ENCODE results near the gene COBLL1. TPM values are rescaled to one million over a fixed set of nuclear protein-coding genes. Genes with fewer than 3 reads are reported as not detected.
"Not testable (repeated sequence)": the region's sequence is repeated elsewhere in the genome, so short reads cannot be mapped to it uniquely, and the experiment has no call there.

Gene COBLL1
- total RNA-seq, 2 experiments from 2014 or later = not detected

- POLR2A ChIA-PET = no interaction called here
- Mint-ChIP-seq H3K4me1 (ENCODE audit: low read depth) (no peaks in the 10 kb centered on the region), H3K4me3 (no peak overlapping the region), H3K27ac (no peak overlapping the region), H3K36me3 (no peaks in the 10 kb centered on the region), H3K27me3 (no peaks in the 10 kb centered on the region), H3K9me3 (no peaks in the 10 kb centered on the region)
- DNase-seq = no peak
- CTCF ChIA-PET = no interaction called here
- intact Hi-C loops (cut with micrococcal nuclease) = no loop called here
These were observed 120.2 kb downstream of the COBLL1 start for GRCh38 chr2:164721430-164721829.

- intact Hi-C loops (cut with micrococcal nuclease) = loop anchor here (5.0 kb wide), 1 partner anchor 1373 kb away; no protein-coding TSS in a partner anchor
- POLR2A ChIA-PET = no interaction called here
- Mint-ChIP-seq H3K9me3 (no peaks in the 10 kb centered on the region), H3K27me3 (no peaks in the 10 kb centered on the region), H3K4me1 (ENCODE audit: low read depth) (no peaks in the 10 kb centered on the region), H3K36me3 (no peaks in the 10 kb centered on the region), H3K27ac (no peak overlapping the region), H3K4me3 (no peak overlapping the region)
- no peak for DNase-seq
- CTCF ChIA-PET = no interaction called here
These were observed 121.4 kb downstream of the COBLL1 start for GRCh38 chr2:164719996-164720941.

- H3K36me3 Mint-ChIP-seq = no peaks in the 10 kb centered on the region
- ChIA-PET POLR2A (no interaction called here), CTCF (interaction anchor here (0.8 to 1.6 kb wide), 5 partner anchors 13 to 1548 kb away, joined by 3 to 6 read pairs (median 4); no protein-coding TSS in a partner anchor)
- no peaks in the 10 kb centered on the region for H3K4me1 Mint-ChIP-seq (ENCODE audit: low read depth)
- no peaks in the 10 kb centered on the region for H3K27me3 Mint-ChIP-seq
- intact Hi-C loops (cut with micrococcal nuclease) = loop anchor here (5.0 kb wide), 1 partner anchor 1370 kb away; no protein-coding TSS in a partner anchor
- no peaks in the 10 kb centered on the region for H3K9me3 Mint-ChIP-seq
- DNase-seq = no peak
- H3K4me3 Mint-ChIP-seq = no peak overlapping the region
- H3K27ac Mint-ChIP-seq = no peak overlapping the region
These were observed 124.4 kb downstream of the COBLL1 start for GRCh38 chr2:164717000-164717803.

- no peak for DNase-seq
- no peaks in the 10 kb centered on the region for H3K9me3 Mint-ChIP-seq
- H3K4me1 Mint-ChIP-seq (ENCODE audit: low read depth) = no peaks in the 10 kb centered on the region
- H3K36me3 Mint-ChIP-seq = no peaks in the 10 kb centered on the region
- ChIA-PET CTCF (interaction anchor here (0.6 kb wide), 1 partner anchor 985 kb away, joined by 3 read pairs; no protein-coding TSS in a partner anchor), POLR2A (no interaction called here)
- intact Hi-C loops (cut with micrococcal nuclease) = no loop called here
- H3K27ac Mint-ChIP-seq = no peak overlapping the region
- no peak overlapping the region for H3K4me3 Mint-ChIP-seq
- H3K27me3 Mint-ChIP-seq = no peaks in the 10 kb centered on the region
These were observed 127.2 kb downstream of the COBLL1 start for GRCh38 chr2:164714471-164714870.

GRCh38 chr2:164711766-164712138 lies 129.9 kb downstream of the COBLL1 start:
- ChIA-PET CTCF (no interaction called here), POLR2A (no interaction called here)
- no peaks in the 10 kb centered on the region for H3K9me3 Mint-ChIP-seq
- no peak overlapping the region for H3K27ac Mint-ChIP-seq
- no peak overlapping the region for H3K4me3 Mint-ChIP-seq
- intact Hi-C loops (cut with micrococcal nuclease) = no loop called here
- no peaks in the 10 kb centered on the region for H3K4me1 Mint-ChIP-seq (ENCODE audit: low read depth)
- no peaks in the 10 kb centered on the region for H3K36me3 Mint-ChIP-seq
- DNase-seq = no peak
- no peaks in the 10 kb centered on the region for H3K27me3 Mint-ChIP-seq

- H3K9me3 Mint-ChIP-seq = no peaks in the 10 kb centered on the region
These were observed 130.5 kb downstream of the COBLL1 start for GRCh38 chr2:164710837-164711765.

GRCh38 chr2:164710252-164710836 lies 131.3 kb downstream of the COBLL1 start:
- H3K9me3 Mint-ChIP-seq; DNase-seq; H3K36me3 Mint-ChIP-seq; CTCF ChIA-PET; H3K4me3 Mint-ChIP-seq; H3K27me3 Mint-ChIP-seq; POLR2A ChIA-PET; intact Hi-C loops (cut with micrococcal nuclease); H3K27ac Mint-ChIP-seq; H3K4me1 Mint-ChIP-seq (ENCODE audit: low read depth): not testable (repeated sequence)

More at GRCh38 chr2:164710837-164711765, 130.5 kb downstream of the COBLL1 start:
- no peaks in the 10 kb centered on the region for H3K27me3 Mint-ChIP-seq
- POLR2A ChIA-PET = no interaction called here
- H3K27ac Mint-ChIP-seq = no peak overlapping the region
- no peak for DNase-seq
- intact Hi-C loops (cut with micrococcal nuclease) = no loop called here
- no peak overlapping the region for H3K4me3 Mint-ChIP-seq
- H3K36me3 Mint-ChIP-seq = no peaks in the 10 kb centered on the region
- no peaks in the 10 kb centered on the region for H3K4me1 Mint-ChIP-seq (ENCODE audit: low read depth)
- CTCF ChIA-PET = no interaction called here

- CTCF ChIA-PET = no interaction called here
- intact Hi-C loops (cut with micrococcal nuclease) = no loop called here
- Mint-ChIP-seq H3K9me3 (no peaks in the 10 kb centered on the region), H3K4me3 (no peak overlapping the region), H3K4me1 (ENCODE audit: low read depth) (no peaks in the 10 kb centered on the region), H3K27ac (no peak overlapping the region), H3K27me3 (no peaks in the 10 kb centered on the region), H3K36me3 (no peaks in the 10 kb centered on the region)
- DNase-seq = no peak
- POLR2A ChIA-PET = no interaction called here
These were observed 135.1 kb downstream of the COBLL1 start for GRCh38 chr2:164706522-164706921.

GRCh38 chr2:164705412-164706167 lies 136.0 kb downstream of the COBLL1 start:
- POLR2A ChIA-PET = no interaction called here

GRCh38 chr2:164703915-164704706 lies 137.5 kb downstream of the COBLL1 start:
- Mint-ChIP-seq H3K4me1 (ENCODE audit: low read depth) (no peaks in the 10 kb centered on the region), H3K9me3 (no peaks in the 10 kb centered on the region), H3K36me3 (no peaks in the 10 kb centered on the region), H3K27ac (no peak overlapping the region), H3K27me3 (no peaks in the 10 kb centered on the region), H3K4me3 (no peak overlapping the region)
- intact Hi-C loops (cut with micrococcal nuclease) = no loop called here
- ChIA-PET POLR2A (no interaction called here), CTCF (no interaction called here)
- DNase-seq = no peak

More at GRCh38 chr2:164705412-164706167, 136.0 kb downstream of the COBLL1 start:
- CTCF ChIA-PET = no interaction called here
- intact Hi-C loops (cut with micrococcal nuclease) = no loop called here
- no peak overlapping the region for H3K4me3 Mint-ChIP-seq
- no peaks in the 10 kb centered on the region for H3K4me1 Mint-ChIP-seq (ENCODE audit: low read depth)
- no peaks in the 10 kb centered on the region for H3K36me3 Mint-ChIP-seq
- DNase-seq = no peak
- H3K9me3 Mint-ChIP-seq = no peaks in the 10 kb centered on the region
- H3K27me3 Mint-ChIP-seq = no peaks in the 10 kb centered on the region
- H3K27ac Mint-ChIP-seq = no peak overlapping the region
